Suppressor macrophage treated with lipopolysaccharide for 1 hour (primary cell): ENCODE results near the gene CCDC102A.
"Not testable (repeated sequence)": the region's sequence is repeated elsewhere in the genome, so short reads cannot be mapped to it uniquely, and the experiment has no call there.

Experiments used
- DNase-seq, 3 donors: peaks; one replicate each; pipeline ENCODE4 v3.0.0-alpha.2; 2020 to 2022

The CCDC102A gene

GRCh38 chr16:57564571-57565270, 28.4 kb upstream of the CCDC102A start:
- DNase-seq = peak in 1 of 3 donors; percentile 42

- no peak for DNase-seq
These were observed 27.4 kb upstream of the CCDC102A start for GRCh38 chr16:57563761-57564160.

DNA sequence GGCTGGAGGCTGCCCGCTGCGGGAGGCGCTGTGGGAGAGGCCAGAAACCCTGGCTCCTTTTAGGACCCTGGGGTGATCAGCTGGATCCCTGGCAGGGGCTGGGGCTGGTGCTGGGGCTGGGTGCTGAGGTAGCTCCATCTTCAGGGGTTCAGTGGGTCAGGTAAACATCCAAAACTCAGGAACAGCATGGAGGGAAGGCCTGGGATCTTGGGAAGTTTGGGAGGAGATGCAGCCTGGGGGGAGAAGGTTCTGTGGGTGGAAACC, 27.0 kb upstream of the CCDC102A start:
- DNase-seq = no peak

- DNase-seq = no peak
These were observed 26.5 kb upstream of the CCDC102A start for GRCh38 chr16:57562669-57563486.

DNA sequence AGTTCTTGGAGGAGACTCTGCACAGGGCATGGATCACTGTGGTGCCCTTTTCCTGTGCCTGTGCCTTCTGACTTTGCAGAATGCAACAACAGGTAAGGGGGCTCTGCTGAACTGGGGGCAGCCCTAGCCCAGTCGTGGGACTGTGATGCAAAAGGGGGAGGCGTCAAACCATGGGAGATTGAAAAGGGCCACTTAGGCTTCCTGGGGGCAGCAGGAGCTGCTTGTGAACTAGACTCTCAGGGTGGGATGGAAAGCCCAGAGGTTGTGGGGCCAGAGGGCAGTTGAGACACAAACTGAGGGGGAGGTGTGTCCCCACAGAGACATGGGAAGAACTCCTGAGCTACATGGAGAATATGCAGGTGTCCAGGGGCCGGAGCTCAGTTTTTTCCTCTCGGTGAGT, 25.7 kb upstream of the CCDC102A start:
- no peak for DNase-seq

DNA sequence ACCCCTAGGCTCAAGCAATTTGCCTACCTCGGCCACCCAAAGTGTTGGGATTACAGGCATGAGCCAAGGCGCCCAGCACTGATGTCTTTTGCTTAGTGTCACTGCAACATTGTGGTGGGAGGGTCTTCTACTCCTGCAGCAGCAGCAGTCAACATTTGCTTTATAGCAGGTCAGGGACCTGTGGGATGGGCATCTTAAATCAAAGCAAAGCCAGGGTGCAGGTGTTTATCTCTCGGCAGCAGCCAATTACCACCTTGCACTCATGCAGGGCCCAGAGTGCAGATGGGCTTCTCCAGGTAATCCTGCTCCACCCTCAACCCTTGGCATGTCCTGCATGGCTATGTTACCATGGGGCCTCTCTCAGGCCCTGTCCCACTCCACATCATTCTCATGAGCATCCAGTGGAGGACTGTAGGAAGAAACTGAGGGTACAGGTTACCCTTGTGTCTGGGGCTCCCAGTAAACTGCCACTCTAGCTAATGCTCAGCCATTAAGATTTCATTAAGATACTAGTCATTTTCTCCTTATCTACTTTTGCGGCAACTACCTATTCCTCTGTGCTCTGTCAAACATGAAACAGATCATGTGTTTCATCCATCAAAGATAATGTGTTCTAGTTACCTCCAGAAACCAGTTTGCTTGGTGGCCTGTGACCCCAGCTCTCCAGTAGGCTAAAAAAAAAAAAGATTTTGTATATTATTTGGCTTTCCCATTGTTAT, 22.9 kb upstream of the CCDC102A start:
- DNase-seq = no peak

DNA sequence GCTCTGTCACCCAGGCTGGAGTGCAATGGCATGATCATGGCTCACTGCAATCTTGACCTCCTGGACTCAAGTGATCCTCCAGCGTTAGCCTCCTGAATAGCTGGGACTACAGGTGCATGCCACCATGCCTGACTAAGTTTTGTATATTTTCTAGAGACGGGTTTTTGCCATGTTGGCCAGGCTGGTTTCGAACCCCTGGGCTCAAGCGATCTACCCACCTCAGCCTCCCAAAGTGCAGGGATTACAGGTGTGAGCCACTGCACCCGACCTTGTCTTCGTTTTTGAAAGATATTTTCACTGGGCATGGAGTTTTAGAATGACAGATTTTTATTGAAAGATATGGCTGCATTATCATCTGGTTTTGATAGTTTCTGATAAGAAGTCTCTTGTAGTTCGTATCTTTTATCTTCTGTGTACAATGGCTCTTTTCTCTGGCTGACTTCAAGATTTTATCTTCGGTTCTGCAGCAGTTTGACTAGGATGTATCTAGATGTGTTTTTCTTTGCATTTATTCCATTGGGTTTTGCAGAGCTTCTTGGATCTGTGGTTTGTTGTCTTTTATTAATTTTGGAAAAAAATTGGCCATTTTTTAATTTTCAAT, 20.7 kb upstream of the CCDC102A start:
- no peak for DNase-seq

DNA sequence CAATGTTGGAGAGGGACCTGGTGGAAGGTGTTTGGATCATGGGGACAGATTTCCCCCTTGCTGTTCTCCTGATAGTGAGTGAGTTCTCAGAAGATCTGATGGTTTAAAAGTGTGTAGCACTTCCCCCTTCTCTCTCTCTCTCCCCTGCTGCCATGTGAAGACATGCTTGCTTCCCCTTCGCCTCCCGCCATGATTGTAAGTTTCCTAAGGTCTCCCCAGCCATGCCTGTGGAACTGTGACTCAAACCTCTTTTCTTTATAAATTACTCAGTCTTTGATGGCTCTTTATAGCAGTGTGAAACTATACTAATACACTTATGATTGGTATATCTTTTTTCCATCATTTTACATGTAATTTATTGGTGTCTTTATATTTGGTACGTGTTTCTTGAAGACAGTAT, 19.5 kb upstream of the CCDC102A start:
- no peak for DNase-seq

DNA sequence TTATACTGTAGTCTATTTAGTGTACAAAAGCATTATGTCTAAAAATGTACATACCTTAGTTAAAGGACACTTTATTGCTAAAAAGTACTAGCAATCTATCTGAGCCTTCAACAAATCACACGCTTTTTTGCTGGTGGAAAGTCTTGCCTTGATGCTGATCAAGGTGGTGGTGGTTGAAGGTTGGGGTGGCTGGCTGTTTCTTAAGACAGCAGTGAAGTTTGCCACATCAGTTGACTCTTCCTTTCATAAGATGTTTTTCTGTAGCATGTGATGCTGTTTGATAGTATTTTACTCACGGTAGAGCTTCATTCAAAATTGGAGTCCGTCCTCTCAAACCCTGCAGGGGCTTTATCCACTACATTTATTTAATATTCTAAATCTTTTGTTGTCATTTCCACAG, 14.7 kb upstream of the CCDC102A start:
- DNase-seq = no peak

GRCh38 chr16:57549730-57550129, 13.4 kb upstream of the CCDC102A start:
- DNase-seq = no peak

- no peak for DNase-seq
These were observed 12.0 kb upstream of the CCDC102A start for GRCh38 chr16:57548408-57548807.

- not testable (repeated sequence) for DNase-seq
These were observed 11.2 kb upstream of the CCDC102A start for GRCh38 chr16:57547524-57547923.

GRCh38 chr16:57544124-57544653, 7.8 kb upstream of the CCDC102A start:
- peak; percentile 90 to 94 (median 92) for DNase-seq

- no peak for DNase-seq
These were observed 5.5 kb upstream of the CCDC102A start for GRCh38 chr16:57541754-57542435.

GRCh38 chr16:57540906-57541753, 4.8 kb upstream of the CCDC102A start:
- DNase-seq = no peak

DNA sequence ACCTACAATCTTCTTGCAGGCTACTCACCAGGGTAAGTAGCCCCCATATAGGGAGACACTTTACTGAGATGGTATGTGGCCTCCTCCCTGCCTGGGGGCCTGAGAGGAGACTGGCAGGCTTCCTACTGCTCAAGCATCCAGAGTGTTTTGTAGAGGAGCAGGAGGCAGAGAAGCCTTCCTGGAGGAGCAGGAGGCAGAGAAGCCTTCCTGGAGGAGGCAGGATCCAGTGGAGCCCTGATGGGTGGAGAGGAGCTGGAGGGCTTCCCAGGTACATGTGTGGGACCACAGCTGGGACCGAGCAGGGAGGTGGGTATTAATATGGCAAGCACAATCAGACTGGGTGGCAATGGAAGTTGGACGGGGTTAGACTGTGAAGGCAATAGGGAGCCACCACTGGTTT, 4.0 kb upstream of the CCDC102A start:
- DNase-seq = no peak

GRCh38 chr16:57539072-57539796, 2.9 kb upstream of the CCDC102A start:
- DNase-seq = peak; percentile 58 to 87 (median 78)

DNA sequence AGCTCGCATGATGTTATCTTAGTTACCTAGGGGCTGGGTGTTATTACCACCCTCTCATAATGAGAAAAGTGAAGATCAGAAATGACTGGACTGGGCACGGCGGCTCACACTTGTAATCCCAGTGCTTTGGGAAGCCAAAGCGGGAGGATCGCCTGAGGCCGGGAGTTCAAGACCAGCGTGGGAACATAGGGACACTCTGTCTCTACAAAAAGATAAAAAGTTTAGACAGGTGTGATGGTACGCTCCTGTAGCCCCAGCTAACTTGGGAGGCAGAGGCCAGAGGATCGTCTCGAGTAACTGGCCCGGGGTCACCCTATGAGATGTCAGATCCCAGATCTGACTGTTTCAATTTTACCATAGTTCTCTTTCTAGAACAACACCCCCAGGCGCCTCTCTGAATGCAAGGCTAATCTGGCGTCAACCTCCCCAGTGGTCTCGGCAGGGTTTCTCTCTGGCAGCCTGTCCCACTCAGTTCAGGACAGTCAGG, 1.9 kb upstream of the CCDC102A start:
- DNase-seq = no peak

GRCh38 chr16:57537581-57538234, 1.3 kb upstream of the CCDC102A start:
- peak; percentile 62 to 76 (median 66) for DNase-seq

DNA sequence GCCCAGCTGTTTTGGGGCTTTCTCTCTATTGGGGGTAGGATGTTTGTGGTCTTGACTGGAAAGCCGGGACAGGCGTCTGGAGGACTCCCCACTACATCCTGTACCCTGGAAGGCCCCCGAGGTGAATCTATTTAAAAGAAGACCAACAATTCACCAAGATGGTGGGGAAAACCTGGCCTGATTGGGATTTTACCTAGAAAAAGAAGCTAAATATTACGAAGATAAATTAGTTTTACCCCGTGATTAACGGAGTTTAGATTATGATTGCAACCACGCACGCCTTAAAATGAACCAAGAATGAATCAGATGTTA, 779 bp upstream of the CCDC102A start:
- no peak for DNase-seq
